Measurements from ENCODE around the gene ZMAT3.
"Not testable (repeated sequence)": the region's sequence is repeated elsewhere in the genome, so short reads cannot be mapped to it uniquely, and the experiment has no call there.

The ZMAT3 gene

GRCh38 chr3:179071323-179072099 is at the start of gene ZMAT3:
Gene ZMAT3 (minus strand): TSS chr3:179071809. CDS start chr3:179067752, 4,057 bp downstream.
- peak; percentile 76 for DNase-seq

- no peak for DNase-seq
These were observed 45.2 kb upstream of the ZMAT3 start for GRCh38 chr3:179116816-179117215.

- not testable (repeated sequence) for DNase-seq
These were observed 43.8 kb upstream of the ZMAT3 start for GRCh38 chr3:179115444-179115843.

- no peak for DNase-seq
These were observed 42.3 kb upstream of the ZMAT3 start for GRCh38 chr3:179113903-179114302.

GRCh38 chr3:179108086-179108485 is 36.5 kb upstream of the ZMAT3 start:
- DNase-seq: no peak

- DNase-seq: no peak
These were observed 36.0 kb upstream of the ZMAT3 start for GRCh38 chr3:179107617-179108016.

GRCh38 chr3:179105881-179106280 is 34.3 kb upstream of the ZMAT3 start:
- no peak for DNase-seq

- no peak for DNase-seq
These were observed 29.0 kb upstream of the ZMAT3 start for GRCh38 chr3:179100652-179101051.

- no peak for DNase-seq
These were observed 26.9 kb upstream of the ZMAT3 start for GRCh38 chr3:179098388-179099077.

- DNase-seq: no peak
These were observed 22.2 kb upstream of the ZMAT3 start for GRCh38 chr3:179093807-179094206.

GRCh38 chr3:179091113-179091512 is 19.5 kb upstream of the ZMAT3 start:
- no peak for DNase-seq

- DNase-seq: no peak
These were observed 16.7 kb upstream of the ZMAT3 start for GRCh38 chr3:179088306-179088705.

- DNase-seq: no peak
These were observed 12.4 kb upstream of the ZMAT3 start for GRCh38 chr3:179083977-179084376.

GRCh38 chr3:179082416-179082815 is 10.8 kb upstream of the ZMAT3 start:
- DNase-seq: no peak

- no peak for DNase-seq
These were observed 10.3 kb upstream of the ZMAT3 start for GRCh38 chr3:179081885-179082284.

- no peak for DNase-seq
These were observed 7.9 kb upstream of the ZMAT3 start for GRCh38 chr3:179079537-179079936.

GRCh38 chr3:179076243-179077027 is 4.8 kb upstream of the ZMAT3 start:
- no peak for DNase-seq

- DNase-seq: no peak
These were observed 3.0 kb upstream of the ZMAT3 start for GRCh38 chr3:179074656-179075055.

GRCh38 chr3:179073816-179074215 is 2.2 kb upstream of the ZMAT3 start:
- no peak for DNase-seq

- peak; percentile 51 for DNase-seq
These were observed 460 bp upstream of the ZMAT3 start for GRCh38 chr3:179072100-179072438.

- no peak for DNase-seq
These were observed 634 bp downstream of the ZMAT3 start for GRCh38 chr3:179071027-179071322.

GRCh38 chr3:179069762-179070390 is 1.7 kb downstream of the ZMAT3 start:
- no peak for DNase-seq

GRCh38 chr3:179068779-179069530 is 2.7 kb downstream of the ZMAT3 start:
- DNase-seq: peak; percentile 1
